Endothelial cell (in vitro differentiated cells): Measurements from ENCODE around the gene SPOCK3. TPM values are rescaled to one million over a fixed set of nuclear protein-coding genes. Genes with fewer than 3 reads are reported as not detected.

ENCODE experiments used
- DNase-seq: peaks from one replicate; pipeline ENCODE4 v3.0.0; 2021; ENCODE audit warnings: low spot score
- H3K27ac Mint-ChIP-seq: one replicate; pipeline ENCODE4 v1.8.0; 2021; ENCODE audit warnings: mixed read lengths, inconsistent platforms; ENCODE audit not compliant: unreplicated experiment
- H3K27me3 Mint-ChIP-seq: one replicate; pipeline ENCODE4 v1.8.0; 2021; ENCODE audit warnings: mild to moderate bottlenecking, moderate library complexity, mixed read lengths, inconsistent platforms; ENCODE audit not compliant: unreplicated experiment
- H3K36me3 Mint-ChIP-seq: one replicate; pipeline ENCODE4 v1.8.0; 2021; ENCODE audit warnings: mild to moderate bottlenecking, low read depth, mixed read lengths, inconsistent platforms; ENCODE audit not compliant: unreplicated experiment
- H3K4me1 Mint-ChIP-seq: one replicate; pipeline ENCODE4 v1.8.0; 2021; ENCODE audit warnings: mild to moderate bottlenecking, mixed read lengths, inconsistent platforms; ENCODE audit not compliant: unreplicated experiment
- H3K4me3 Mint-ChIP-seq: one replicate; pipeline ENCODE4 v1.8.0; 2021; ENCODE audit warnings: mild to moderate bottlenecking, mixed read lengths, inconsistent platforms; ENCODE audit not compliant: unreplicated experiment
- H3K9me3 Mint-ChIP-seq: one replicate; pipeline ENCODE4 v1.8.0; 2021; ENCODE audit warnings: mixed read lengths, inconsistent platforms; ENCODE audit not compliant: unreplicated experiment
- total RNA-seq: library from RNA; stranded (reverse); fragmentation: NEBNext Ultra II Directional; extraction: Animal tissue kit (Norgen Biotek cat#: 25700); gene quantifications from one replicate; pipeline ENCODE4 v1.2.1, GENCODE V29; 2021; ENCODE audit not compliant: unreplicated experiment
- TF ChIP-seq, protein P1 (sequence below): fragments of 200-600 bp; sonication (generic); IDR thresholded peaks from one replicate; pipeline ENCODE4 v1.5.0; 2021; ENCODE audit warnings: antibody characterized with exemption; ENCODE audit not compliant: unreplicated experiment

The SPOCK3 gene
- total RNA-seq, 1 donor from 2014 or later = 1.9 TPM

DNA sequence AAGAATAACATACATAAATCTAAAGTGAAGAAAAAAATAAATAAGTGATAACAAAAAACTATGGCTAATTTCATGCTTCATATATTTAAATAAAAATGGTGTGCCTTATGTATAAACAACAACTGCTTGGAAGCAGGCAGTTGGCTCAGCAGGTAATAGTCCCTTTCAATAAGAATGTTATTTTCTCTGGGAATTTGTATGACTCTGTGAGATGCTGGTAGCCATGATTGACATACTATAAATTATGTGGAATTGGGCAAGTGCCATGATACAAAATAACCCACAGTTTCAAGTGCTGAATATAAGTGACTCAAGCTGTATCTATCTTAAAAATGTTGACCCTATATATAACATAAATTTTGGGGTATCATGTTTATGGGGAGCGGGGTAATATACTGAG lies 546.5 kb downstream of the SPOCK3 start:
- Mint-ChIP-seq H3K4me3 (no peak overlapping the region), H3K4me1 (no peaks in the 10 kb centered on the region), H3K9me3 (no peaks in the 10 kb centered on the region), H3K36me3 (no peaks in the 10 kb centered on the region), H3K27me3 (no peaks in the 10 kb centered on the region), H3K27ac (no peak overlapping the region)
- no peak for DNase-seq
- TF ChIP-seq, protein P1, sequence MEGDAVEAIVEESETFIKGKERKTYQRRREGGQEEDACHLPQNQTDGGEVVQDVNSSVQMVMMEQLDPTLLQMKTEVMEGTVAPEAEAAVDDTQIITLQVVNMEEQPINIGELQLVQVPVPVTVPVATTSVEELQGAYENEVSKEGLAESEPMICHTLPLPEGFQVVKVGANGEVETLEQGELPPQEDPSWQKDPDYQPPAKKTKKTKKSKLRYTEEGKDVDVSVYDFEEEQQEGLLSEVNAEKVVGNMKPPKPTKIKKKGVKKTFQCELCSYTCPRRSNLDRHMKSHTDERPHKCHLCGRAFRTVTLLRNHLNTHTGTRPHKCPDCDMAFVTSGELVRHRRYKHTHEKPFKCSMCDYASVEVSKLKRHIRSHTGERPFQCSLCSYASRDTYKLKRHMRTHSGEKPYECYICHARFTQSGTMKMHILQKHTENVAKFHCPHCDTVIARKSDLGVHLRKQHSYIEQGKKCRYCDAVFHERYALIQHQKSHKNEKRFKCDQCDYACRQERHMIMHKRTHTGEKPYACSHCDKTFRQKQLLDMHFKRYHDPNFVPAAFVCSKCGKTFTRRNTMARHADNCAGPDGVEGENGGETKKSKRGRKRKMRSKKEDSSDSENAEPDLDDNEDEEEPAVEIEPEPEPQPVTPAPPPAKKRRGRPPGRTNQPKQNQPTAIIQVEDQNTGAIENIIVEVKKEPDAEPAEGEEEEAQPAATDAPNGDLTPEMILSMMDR = no peak
